GM18526 (cell line): ENCODE measurements around the gene DSTN.
A peak's percentile ranks its signal among the peaks of the same experiment; 100 is the strongest.

Experiments used
- POLR2A ChIP-seq: IDR thresholded peaks from 3 replicates; pipeline ENCODE4 v1.6.1; 2011; ENCODE audit not compliant: insufficient read length; ENCODE audit errors: extremely low read depth

DSTN gene

DNA sequence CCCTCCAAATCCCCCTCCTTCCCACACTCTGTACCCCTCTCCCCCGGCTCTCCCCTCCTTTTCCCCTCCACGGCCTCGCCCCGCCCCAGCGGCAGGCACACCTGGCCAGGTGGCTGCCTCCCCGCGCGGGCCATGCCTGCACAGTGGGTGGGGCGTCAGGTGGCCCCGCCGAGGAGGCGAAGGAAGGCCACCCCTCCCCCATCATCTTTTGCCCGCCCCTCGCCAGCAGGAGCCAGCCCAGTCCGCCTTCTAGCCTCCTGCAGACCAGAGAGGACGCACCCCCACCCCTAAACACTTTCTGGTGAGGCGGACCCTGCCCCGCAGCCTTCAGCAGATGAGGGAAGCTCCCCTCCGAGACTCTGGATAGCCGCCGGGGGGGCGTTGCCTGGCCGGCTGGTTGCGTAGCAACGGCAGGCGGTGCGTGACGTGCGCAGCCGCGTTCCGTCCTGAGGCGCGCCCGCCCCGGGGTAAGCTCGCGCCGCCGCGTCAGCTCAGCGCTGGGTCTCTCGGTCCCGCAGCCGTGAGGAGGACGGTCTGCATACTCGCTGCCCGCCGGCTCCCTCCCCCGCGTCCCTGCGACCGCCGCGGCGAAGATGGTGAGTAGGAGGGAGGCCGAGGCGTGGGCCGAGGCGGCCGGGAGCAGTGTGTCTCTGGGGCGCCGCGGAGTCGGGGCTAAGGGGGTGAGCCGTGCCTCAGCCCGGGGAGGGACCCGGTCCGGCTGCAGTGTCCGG lies at the start of gene DSTN:
Gene DSTN (plus strand): TSS at position 460 of the 731 bp plus-strand sequence. CDS start 134 bp downstream, at position 594.
- TF ChIP-seq POLR2A = peak; percentile 45

DNA sequence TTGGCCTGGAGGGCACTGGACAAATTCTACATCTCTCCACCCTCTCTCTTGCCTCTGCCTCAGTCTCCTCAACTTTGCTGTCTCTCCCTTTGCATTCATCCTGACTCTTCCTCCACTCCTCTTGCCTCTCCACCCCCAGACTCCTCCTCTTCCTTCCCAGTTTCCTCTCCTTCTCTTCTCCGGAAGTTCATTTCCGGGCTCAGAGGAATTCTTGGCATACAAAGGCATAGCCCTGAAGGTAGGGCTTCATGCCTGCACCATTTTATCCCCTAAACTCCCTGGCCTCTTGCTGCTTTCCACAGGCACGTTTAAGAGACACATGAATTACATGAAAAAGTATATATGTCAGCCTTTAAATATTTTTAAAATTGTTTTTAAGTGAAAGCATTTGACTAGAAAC lies 49.3 kb upstream of the DSTN start:
- no peak for TF ChIP-seq POLR2A

DNA sequence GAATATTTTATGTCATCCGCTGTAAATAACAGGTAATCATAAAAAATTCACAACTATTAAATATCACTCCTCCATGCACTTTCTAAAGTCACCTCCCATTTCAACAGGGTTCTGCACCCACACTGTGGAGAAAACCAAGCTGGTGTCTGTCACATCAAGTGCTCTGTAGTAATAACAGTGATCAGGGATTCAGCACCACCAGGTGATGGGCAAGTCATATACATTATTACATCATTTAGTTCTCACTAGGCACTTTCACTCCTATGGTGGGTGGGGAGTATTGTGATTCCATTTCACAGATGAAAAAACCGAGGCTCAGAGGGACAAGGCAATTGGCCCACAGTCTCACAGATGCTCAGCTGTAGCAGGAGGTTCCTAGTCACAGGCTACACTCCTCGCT lies 47.3 kb upstream of the DSTN start:
- no peak for TF ChIP-seq POLR2A

GRCh38 chr20:17523326-17523725 lies 46.5 kb upstream of the DSTN start:
- no peak for TF ChIP-seq POLR2A

GRCh38 chr20:17524560-17524959 lies 45.3 kb upstream of the DSTN start:
- TF ChIP-seq POLR2A = no peak

DNA sequence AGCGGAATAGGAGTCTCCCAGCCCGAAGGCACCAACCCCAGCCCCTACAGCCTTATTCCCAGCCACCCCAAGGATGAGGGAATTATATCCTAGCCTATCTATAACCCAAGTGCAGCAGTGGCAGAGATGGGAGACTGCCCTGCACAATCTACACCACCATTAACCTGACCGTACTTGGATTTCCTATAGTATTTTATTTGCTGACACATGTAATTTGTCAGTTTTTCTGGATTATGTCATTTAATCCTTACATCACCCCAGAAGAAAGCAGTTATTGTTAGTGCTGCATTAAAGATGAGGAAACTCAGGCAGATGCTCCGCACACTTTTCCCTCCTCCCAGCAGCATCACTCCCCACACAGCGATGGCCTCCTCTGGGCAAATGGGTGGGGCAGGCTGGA lies 44.7 kb upstream of the DSTN start:
- TF ChIP-seq POLR2A = no peak

DNA sequence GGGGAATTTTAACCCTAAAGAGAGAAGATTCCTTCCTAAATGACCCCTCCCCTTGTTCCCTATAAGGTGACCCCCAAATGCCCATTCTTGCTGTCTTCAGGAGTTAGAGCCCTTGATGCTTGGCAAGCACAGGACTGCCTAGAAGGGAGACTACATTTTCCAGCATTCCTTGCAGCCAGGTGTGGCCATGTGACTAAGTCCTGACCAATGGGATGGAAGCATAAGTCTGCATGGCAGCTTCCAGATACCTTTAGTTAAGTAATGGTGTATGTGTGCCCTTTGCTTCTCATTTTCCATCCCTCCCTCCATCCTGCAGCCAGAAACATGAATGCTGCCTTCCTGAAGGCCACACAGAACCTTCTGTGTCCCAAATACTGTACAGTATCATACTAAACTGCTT lies 44.2 kb upstream of the DSTN start:
- no peak for TF ChIP-seq POLR2A

DNA sequence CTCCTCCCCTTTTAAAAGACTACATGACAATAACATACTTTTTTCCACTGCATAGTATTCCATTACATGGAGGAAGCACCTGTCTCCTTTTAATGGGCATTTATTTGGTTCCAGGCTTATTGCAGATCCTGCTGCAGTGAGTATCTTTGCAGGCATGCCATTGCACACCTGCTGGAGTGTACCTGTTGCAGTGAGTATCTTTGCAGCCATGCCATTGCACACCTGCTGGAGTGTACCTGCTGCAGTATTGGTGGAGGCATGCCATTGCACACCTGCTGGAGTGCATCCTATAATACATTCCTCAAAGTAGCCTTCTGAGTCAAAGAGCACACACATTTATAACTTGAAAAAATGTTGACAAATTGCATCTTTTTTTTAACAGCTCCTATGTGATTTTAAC lies 40.3 kb upstream of the DSTN start:
- no peak for TF ChIP-seq POLR2A

- no peak for TF ChIP-seq POLR2A
Observed at GRCh38 chr20:17530153-17530552, 39.7 kb upstream of the DSTN start.

DNA sequence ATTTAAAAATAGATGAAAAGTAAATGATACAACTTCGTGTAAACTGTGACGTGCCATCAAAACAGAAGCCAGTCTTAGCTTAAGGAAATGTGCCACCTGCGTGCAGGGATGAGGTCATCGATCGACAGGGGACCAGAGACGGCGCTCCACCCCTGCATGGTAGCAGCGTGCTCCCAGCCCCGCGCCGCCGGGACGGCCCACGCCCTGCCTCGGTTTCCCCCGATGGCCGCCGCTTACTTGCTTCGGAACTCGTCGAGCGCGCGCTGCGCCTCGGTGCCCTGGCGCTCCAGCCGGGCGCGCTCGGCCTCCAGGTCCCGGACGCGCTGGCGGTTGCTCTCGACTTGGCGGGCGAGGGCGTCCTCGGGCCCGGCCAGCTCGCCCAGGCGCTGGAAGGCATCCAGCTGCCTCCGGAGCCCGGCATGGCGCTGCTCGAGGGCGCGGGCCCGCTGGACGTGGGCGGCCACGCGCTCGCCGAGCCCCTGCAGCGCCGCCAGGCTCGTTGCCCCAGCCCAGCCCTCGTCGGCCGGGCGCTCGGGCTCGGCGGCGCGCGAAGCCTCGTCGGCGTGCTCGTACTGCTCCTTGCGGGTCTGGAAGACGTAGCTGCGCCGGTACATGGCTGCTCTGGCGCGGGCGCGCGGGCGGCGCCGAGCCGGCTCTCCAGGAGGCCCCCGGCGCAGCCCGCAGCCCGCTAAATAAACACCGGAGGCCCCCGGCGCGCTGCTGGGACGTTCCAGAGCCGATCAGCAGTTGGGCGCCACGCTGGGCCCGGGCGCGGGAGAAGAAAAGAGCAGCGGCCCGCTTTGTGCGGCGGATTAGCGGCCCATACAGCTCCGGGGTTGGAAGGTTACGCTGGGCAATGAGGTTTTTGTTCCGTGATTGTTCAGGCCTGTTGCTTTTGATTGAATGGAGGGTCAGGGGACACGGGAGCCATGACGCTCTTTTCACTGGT lies 38.9 kb upstream of the DSTN start, which contains the start of gene BFSP1:
Gene BFSP1 (minus strand): TSS at position 664 of the 949 bp plus-strand sequence. CDS start 50 bp downstream, at position 614.
- TF ChIP-seq POLR2A = no peak

DNA sequence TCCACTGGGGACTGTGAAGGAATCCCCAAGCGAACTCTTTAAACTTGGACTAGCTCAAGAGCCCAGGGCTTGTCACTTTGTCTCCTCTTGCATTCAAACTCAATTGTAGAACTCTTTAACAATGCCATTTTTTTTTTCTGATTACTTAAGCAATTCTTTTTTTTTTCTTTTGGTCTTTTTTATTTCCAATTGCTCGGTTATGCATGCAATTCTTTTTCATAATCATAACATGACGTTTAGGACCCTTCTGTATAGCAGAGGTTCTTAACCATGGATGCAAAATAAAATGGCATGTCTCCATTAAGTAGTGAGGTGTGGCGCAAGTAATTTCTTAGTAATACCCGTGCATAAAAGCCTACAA lies 38.2 kb upstream of the DSTN start:
- no peak for TF ChIP-seq POLR2A

DNA sequence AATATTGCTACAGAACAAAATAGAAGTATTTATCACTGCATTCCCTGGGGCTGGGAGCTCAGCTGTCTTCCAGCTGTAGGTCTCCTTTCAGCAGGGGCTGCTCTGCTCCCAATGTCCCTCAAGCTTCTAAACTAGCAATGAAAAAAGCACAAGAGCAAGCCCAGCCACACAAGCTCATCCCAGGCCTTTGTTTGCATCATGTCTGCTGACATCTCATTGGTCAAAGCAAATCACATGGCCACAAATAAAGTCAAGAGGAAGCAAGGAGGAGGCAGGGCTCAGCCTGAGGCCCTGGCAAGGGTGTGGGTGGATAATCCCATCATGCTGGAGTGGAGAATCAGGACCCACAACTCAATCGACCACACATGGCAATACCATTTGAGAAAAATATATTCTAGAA lies 36.5 kb upstream of the DSTN start:
- TF ChIP-seq POLR2A = no peak

DNA sequence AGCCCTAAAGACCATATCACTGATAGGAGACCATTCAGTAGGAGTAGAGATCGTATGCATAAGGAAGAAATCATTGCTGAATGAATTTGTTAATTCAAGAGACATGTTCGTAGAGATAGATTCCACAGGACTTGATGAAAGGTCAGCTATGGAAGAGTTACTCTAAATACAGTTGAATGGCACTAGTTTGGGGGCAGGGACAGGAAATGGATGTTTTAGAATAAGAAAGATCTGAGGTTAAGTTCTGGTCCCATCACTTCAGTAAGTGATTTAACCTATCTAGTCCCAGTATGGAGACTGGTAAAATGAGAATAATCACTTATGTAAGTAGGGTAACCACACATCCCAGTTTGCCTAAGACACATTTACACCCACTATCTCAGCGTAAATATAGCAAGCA lies 35.8 kb upstream of the DSTN start:
- TF ChIP-seq POLR2A = no peak

- no peak for TF ChIP-seq POLR2A
Observed at GRCh38 chr20:17536944-17537444, 32.9 kb upstream of the DSTN start.

GRCh38 chr20:17537959-17538358 lies 31.9 kb upstream of the DSTN start:
- TF ChIP-seq POLR2A = no peak
